PFSK-1 (cell line): Measurements from ENCODE around the gene NQO1.

ENCODE experiments used
- FOXP2 ChIP-seq: optimal IDR thresholded peaks from 2 replicates; pipeline ENCODE3; 2011; ENCODE audit warnings: borderline replicate concordance, control low read depth, inconsistent platforms; ENCODE audit not compliant: insufficient read depth; ENCODE audit errors: extremely low read length, extremely low read depth
- POLR2AphosphoS5 ChIP-seq: IDR thresholded peaks from 2 replicates; pipeline ENCODE4 v1.6.1; 2012; ENCODE audit warnings: low read depth, mild to moderate bottlenecking, control low read depth, low read length, moderate library complexity
- REST ChIP-seq, 2 experiments: IDR thresholded peaks; 2 replicates each; pipeline versions ENCODE4 v1.6.1 to v1.8.0; 2011 to 2012; ENCODE audit warnings: low read depth in 2 of 2, low read length in 2 of 2, control low read depth in 1 of 2, inconsistent platforms in 1 of 2, mild to moderate bottlenecking in 1 of 2, moderate library complexity in 1 of 2; ENCODE audit not compliant: insufficient read depth in 1 of 2
- SIN3A ChIP-seq: IDR thresholded peaks from 2 replicates; pipeline ENCODE4 v1.6.1; 2012; ENCODE audit warnings: mild to moderate bottlenecking, low read length, moderate library complexity, borderline replicate concordance; ENCODE audit not compliant: insufficient read depth
- TAF1 ChIP-seq: IDR thresholded peaks from 2 replicates; pipeline ENCODE4 v1.6.1; 2012; ENCODE audit warnings: low read length, control low read depth, borderline replicate concordance; ENCODE audit not compliant: insufficient read depth

Gene NQO1

DNA sequence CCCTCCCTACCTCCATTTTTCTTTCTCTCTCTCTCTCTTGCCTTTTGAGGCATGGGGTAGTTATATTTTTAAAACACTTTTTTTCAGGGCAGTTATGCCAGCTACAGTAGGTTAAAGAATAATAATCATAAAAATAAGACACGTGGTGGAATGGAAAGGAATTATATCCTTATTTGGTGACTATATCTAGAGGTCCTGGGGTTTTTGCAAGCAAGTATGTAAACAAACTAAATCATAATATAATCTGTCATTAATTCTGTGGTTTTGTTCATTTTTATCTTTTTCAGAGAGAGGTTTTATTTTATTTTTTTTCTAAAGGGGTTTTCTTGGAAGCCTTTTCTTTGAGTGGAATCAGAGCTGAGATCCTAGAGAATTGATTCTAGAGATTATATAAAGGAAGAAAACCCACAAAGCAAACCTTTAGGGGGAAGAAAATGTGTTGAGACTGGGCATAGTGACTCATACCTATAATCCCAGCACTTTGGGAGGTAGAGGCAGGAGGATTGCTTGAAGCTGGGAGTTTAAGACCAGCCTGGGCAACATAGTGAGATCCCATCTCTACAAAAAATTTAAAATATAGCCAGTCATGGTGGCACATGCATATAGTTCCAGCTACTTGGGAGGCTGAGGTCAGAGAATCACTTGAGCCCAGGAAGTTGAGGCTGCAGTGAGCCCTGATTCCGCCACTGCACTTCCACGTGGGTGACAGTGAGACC lies 53.2 kb downstream of the NQO1 start:
- TF ChIP-seq SIN3A (no peak), POLR2AphosphoS5 (no peak), FOXP2 (no peak), TAF1 (no peak), REST (IDR thresholded peaks at IDR 0.05; ENCODE audit: insufficient read depth in 1 of 2, low read depth in 2 of 2, low read length in 2 of 2) (no peak)

GRCh38 chr16:69672315-69672997 lies 53.9 kb downstream of the NQO1 start:
- no peak for TF ChIP-seq TAF1
- TF ChIP-seq POLR2AphosphoS5 = no peak
- no peak for TF ChIP-seq REST (IDR thresholded peaks at IDR 0.05; ENCODE audit: insufficient read depth in 1 of 2, low read depth in 2 of 2, low read length in 2 of 2)
- no peak for TF ChIP-seq SIN3A
- no peak for TF ChIP-seq FOXP2

DNA sequence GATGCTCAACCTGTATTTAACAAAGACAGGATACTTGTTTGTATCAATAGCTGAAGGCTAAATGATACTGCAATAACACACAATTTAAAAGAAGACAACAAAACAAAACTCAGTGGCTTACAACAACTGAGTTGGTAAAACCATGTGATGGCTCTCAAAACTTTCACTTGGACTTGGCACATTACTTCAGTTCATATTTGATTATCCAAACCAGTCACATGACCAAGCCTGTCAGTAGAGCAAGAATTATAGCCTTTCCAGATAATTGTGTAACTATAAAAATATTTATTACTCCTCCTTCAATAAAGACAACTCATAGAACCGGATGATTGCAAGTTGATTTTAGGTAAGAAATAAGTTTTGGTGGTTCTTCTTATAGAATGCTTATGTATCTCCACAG lies 56.8 kb downstream of the NQO1 start:
- TF ChIP-seq SIN3A = no peak
- no peak for TF ChIP-seq TAF1
- TF ChIP-seq REST (IDR thresholded peaks at IDR 0.05; ENCODE audit: insufficient read depth in 1 of 2, low read depth in 2 of 2, low read length in 2 of 2) = no peak
- TF ChIP-seq POLR2AphosphoS5 = no peak
- no peak for TF ChIP-seq FOXP2

DNA sequence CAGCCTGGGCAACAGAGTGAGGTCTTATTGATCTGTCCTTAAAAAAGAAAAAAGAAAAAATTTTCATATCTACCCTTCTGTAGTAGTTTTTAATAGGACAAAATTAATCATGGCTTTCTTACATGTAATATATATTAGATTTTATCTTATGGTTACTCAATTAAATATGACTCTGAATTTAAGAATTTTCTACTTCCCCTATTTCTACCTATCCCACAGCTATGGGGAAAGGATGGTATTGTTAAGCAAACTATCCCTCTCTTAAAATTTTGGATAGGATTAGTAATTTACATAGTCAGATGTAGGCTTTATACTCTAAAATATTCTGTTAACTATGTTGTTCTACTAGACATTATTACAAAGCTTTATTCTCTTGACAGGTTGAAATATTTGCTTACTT lies 62.5 kb downstream of the NQO1 start:
- TF ChIP-seq SIN3A (no peak), FOXP2 (no peak), TAF1 (no peak), POLR2AphosphoS5 (no peak), REST (IDR thresholded peaks at IDR 0.05; ENCODE audit: insufficient read depth in 1 of 2, low read depth in 2 of 2, low read length in 2 of 2) (no peak)
